B cell (primary cell): ENCODE data around the gene NDRG2.

Experiments used
- CTCF ChIP-seq: fragments of 200-600 bp; IDR thresholded peaks from one replicate; pipeline ENCODE4 v1.8.0; 2022; ENCODE audit warnings: antibody characterized with exemption, mild to moderate bottlenecking
- EZH2 ChIP-seq: IDR thresholded peaks from 2 replicates; pipeline ENCODE4 v1.6.1; 2012; ENCODE audit warnings: borderline replicate concordance, low read depth, mild to moderate bottlenecking, moderate library complexity, low read length; ENCODE audit not compliant: insufficient read depth, poor library complexity, severe bottlenecking

GRCh38 chr14:21053184-21054122, 28.6 kb upstream of the NDRG2 start:
- TF ChIP-seq EZH2 = no peak
- no peak for TF ChIP-seq CTCF
